ENCODE results near the gene HSBP1L1.

GRCh38 chr18:79927607-79928562 is 36.6 kb upstream of the HSBP1L1 start:
- TF ChIP-seq, protein P1, sequence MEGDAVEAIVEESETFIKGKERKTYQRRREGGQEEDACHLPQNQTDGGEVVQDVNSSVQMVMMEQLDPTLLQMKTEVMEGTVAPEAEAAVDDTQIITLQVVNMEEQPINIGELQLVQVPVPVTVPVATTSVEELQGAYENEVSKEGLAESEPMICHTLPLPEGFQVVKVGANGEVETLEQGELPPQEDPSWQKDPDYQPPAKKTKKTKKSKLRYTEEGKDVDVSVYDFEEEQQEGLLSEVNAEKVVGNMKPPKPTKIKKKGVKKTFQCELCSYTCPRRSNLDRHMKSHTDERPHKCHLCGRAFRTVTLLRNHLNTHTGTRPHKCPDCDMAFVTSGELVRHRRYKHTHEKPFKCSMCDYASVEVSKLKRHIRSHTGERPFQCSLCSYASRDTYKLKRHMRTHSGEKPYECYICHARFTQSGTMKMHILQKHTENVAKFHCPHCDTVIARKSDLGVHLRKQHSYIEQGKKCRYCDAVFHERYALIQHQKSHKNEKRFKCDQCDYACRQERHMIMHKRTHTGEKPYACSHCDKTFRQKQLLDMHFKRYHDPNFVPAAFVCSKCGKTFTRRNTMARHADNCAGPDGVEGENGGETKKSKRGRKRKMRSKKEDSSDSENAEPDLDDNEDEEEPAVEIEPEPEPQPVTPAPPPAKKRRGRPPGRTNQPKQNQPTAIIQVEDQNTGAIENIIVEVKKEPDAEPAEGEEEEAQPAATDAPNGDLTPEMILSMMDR (IDR thresholded peaks at IDR 0.05; ENCODE audit: control extremely low read depth in 1 of 3, insufficient read depth in 1 of 3, low read depth in 1 of 3, low read length in 3 of 3): no peak
- no peak for TF ChIP-seq POLR2AphosphoS5 (IDR thresholded peaks at IDR 0.05; ENCODE audit: low read depth, low read length)
- no peak for TF ChIP-seq SAP30 (IDR thresholded peaks at IDR 0.05; ENCODE audit: insufficient read depth, insufficient replicate concordance, low read length)
- no peak for TF ChIP-seq SP1 (IDR thresholded peaks at IDR 0.05; ENCODE audit: low read depth, low read length)
- no peak for TF ChIP-seq YY1 (IDR thresholded peaks at IDR 0.05; ENCODE audit: low read depth, low read length)
- no peak for TF ChIP-seq EZH2 (IDR thresholded peaks at IDR 0.05; ENCODE audit: low read depth, low read length, severe bottlenecking)
- no peak for TF ChIP-seq GABPA (IDR thresholded peaks at IDR 0.05; ENCODE audit: borderline replicate concordance, insufficient read depth, low read length)
- TF ChIP-seq MAFK (IDR thresholded peaks at IDR 0.05; ENCODE audit: low read depth, low read length): no peak
- TF ChIP-seq POU5F1 (IDR thresholded peaks at IDR 0.05; ENCODE audit: low read depth, low read length): no peak
- TF ChIP-seq ZNF274 (IDR thresholded peaks at IDR 0.05; ENCODE audit: borderline replicate concordance, extremely low read depth, low read length): no peak
- TF ChIP-seq BCL11A (IDR thresholded peaks at IDR 0.05; ENCODE audit: low read depth in 2 of 2, low read length in 2 of 2): no peak
- TF ChIP-seq RAD21 (IDR thresholded peaks at IDR 0.05 in 1 of 2, conservative IDR thresholded peaks at IDR 0.05 in 1 of 2; ENCODE audit: low read depth in 2 of 2, low read length in 2 of 2): no peak
- no peak for TF ChIP-seq ASH2L (IDR thresholded peaks at IDR 0.05; ENCODE audit: low read length)
